H1 (cell line): Measurements from ENCODE around the gene PTPN3. TPM values are rescaled to one million over a fixed set of nuclear protein-coding genes. Genes with fewer than 3 reads are reported as not detected.

ENCODE experiments used
- CTCF ChIA-PET: fragments of 300-600 bp; sonication (Branson Sonifier 250); formaldehyde crosslinking; loops from one replicate; lab custom pipeline; 2021; ENCODE audit not compliant: partially characterized antibody; lab: Charles Lee
- POLR2A ChIA-PET: fragments of 300-600 bp; sonication (Branson Sonifier 250); formaldehyde crosslinking; loops from one replicate; lab custom pipeline; 2021; ENCODE audit warnings: inconsistent platforms; ENCODE audit not compliant: partially characterized antibody; lab: Charles Lee
- DNase-seq, 2 experiments: peaks; one replicate each; pipeline versions ENCODE4 v3.0.0 to v3.0.0-alpha.2; 2010 to 2022; ENCODE audit warnings: low spot score in 2 of 2, low read depth in 1 of 2, mixed read lengths in 1 of 2
- FAIRE-seq: peaks from 2 replicates; lab custom pipeline; 2011; peaks lifted over from hg19 to GRCh38; lab: Jason Lieb, UNC
- H2AFZ ChIP-seq: 2 replicates; pipeline ENCODE4 v1.8.1; 2012; ENCODE audit warnings: low read length, inconsistent platforms
- H2AK5ac ChIP-seq: 2 replicates; pipeline ENCODE4 v1.6.1; 2013; ENCODE audit warnings: low read depth, low read length
- H2BK120ac ChIP-seq: replicated peaks from 2 replicates; pipeline ENCODE3; 2013; ENCODE audit warnings: low read depth, low read length, inconsistent platforms
- H2BK12ac ChIP-seq: 2 replicates; pipeline ENCODE4 v1.6.1; 2013; ENCODE audit warnings: low read depth, low read length
- H2BK15ac ChIP-seq: 2 replicates; pipeline ENCODE4 v1.6.1; 2013; ENCODE audit warnings: low read length
- H2BK20ac ChIP-seq: 2 replicates; pipeline ENCODE4 v1.6.1; 2013; ENCODE audit warnings: low read length
- H2BK5ac ChIP-seq: 2 replicates; pipeline ENCODE4 v1.6.1; 2013; ENCODE audit warnings: low read depth, low read length
- H3K14ac ChIP-seq: 2 replicates; pipeline ENCODE4 v1.6.1; 2013; ENCODE audit warnings: inconsistent platforms; ENCODE audit not compliant: insufficient read length
- H3K18ac ChIP-seq: 2 replicates; pipeline ENCODE4 v1.6.1; 2013; ENCODE audit warnings: low read length; ENCODE audit errors: extremely low read depth
- H3K23ac ChIP-seq: 2 replicates; pipeline ENCODE4 v1.6.1; 2013; ENCODE audit warnings: inconsistent platforms; ENCODE audit not compliant: insufficient read length
- H3K23me2 ChIP-seq: 2 replicates; pipeline ENCODE4 v1.6.1; 2013; ENCODE audit warnings: low read depth, low read length
- H3K27ac ChIP-seq: 2 replicates; pipeline ENCODE4 v1.6.1; 2011; ENCODE audit warnings: low read depth, low read length, inconsistent platforms
- H3K27me3 ChIP-seq, 4 experiments: replicated peaks in 1 of 4; 1 replicate in 1 of 4; 2 replicates in 3 of 4; pipeline versions ENCODE4 v1.6.1 to v1.8.1; 2011 to 2013; ENCODE audit warnings: low read length in 3 of 4, mild to moderate bottlenecking in 3 of 4, inconsistent platforms in 2 of 4, mixed read lengths in 2 of 4, moderate library complexity in 1 of 4; ENCODE audit not compliant: control insufficient read depth in 3 of 4, insufficient read depth in 3 of 4; ENCODE audit errors: extremely low read depth in 1 of 4
- H3K36me3 ChIP-seq, 4 experiments: 2 replicates each; pipeline versions ENCODE4 v1.6.1 to v1.8.1; 2011 to 2013; ENCODE audit warnings: mild to moderate bottlenecking in 4 of 4, low read length in 3 of 4, moderate library complexity in 2 of 4, control low read depth in 1 of 4, inconsistent platforms in 1 of 4; ENCODE audit not compliant: insufficient read depth in 4 of 4, control insufficient read depth in 2 of 4
- H3K4ac ChIP-seq: replicated peaks from 2 replicates; pipeline ENCODE3; 2013; ENCODE audit warnings: low read length, low read depth, mixed read lengths, inconsistent platforms; ENCODE audit not compliant: insufficient read length
- H3K4me1 ChIP-seq, 4 experiments: replicated peaks in 1 of 4; 1 replicate in 1 of 4; 2 replicates in 3 of 4; pipeline versions ENCODE4 v1.6.1 to v1.8.1; 2011 to 2013; ENCODE audit warnings: low read length in 3 of 4, inconsistent platforms in 2 of 4, mixed read lengths in 1 of 4; ENCODE audit not compliant: insufficient read depth in 4 of 4, control insufficient read depth in 3 of 4
- H3K4me2 ChIP-seq, 2 experiments: 2 replicates each; pipeline versions ENCODE4 v1.6.1 to v1.8.1; 2011 to 2013; ENCODE audit warnings: low read depth in 2 of 2, low read length in 2 of 2, control low read depth in 1 of 2, inconsistent platforms in 1 of 2, mild to moderate bottlenecking in 1 of 2; ENCODE audit not compliant: insufficient read depth in 1 of 2
- H3K4me3 ChIP-seq, 4 experiments: fragments of 200-600, 300-600 bp in 1 of 4; sonication (generic), shearing (Covaris generic), sonication (Bioruptor Twin) in 1 of 4; 2 replicates each; pipeline versions ENCODE4 v1.5.1 to v1.8.1; 2011 to 2016; ENCODE audit warnings: low read length in 4 of 4, low read depth in 3 of 4, control low read depth in 2 of 4, inconsistent platforms in 2 of 4, mild to moderate bottlenecking in 2 of 4, mixed read lengths in 1 of 4, moderate library complexity in 1 of 4; ENCODE audit not compliant: insufficient read depth in 2 of 4; ENCODE audit errors: extremely low read depth in 1 of 4
- H3K56ac ChIP-seq: replicated peaks from 2 replicates; pipeline ENCODE3; 2013; ENCODE audit warnings: low read depth, mild to moderate bottlenecking, mixed read lengths, low read length, inconsistent platforms; ENCODE audit not compliant: insufficient read length
- H3K79me1 ChIP-seq: 2 replicates; pipeline ENCODE4 v1.6.1; 2013; ENCODE audit warnings: low read depth, low read length, control low read depth
- H3K79me2 ChIP-seq, 2 experiments: 2 replicates each; pipeline versions ENCODE4 v1.6.1 to v1.8.1; 2012 to 2013; ENCODE audit warnings: low read length in 2 of 2, mild to moderate bottlenecking in 2 of 2, inconsistent platforms in 1 of 2; ENCODE audit not compliant: insufficient read depth in 2 of 2, control insufficient read depth in 1 of 2
- H3K9ac ChIP-seq, 4 experiments: replicated peaks in 1 of 4; 1 replicate in 1 of 4; 2 replicates in 3 of 4; pipeline versions ENCODE4 v1.6.1 to v1.8.1; 2011 to 2013; ENCODE audit warnings: low read depth in 3 of 4, low read length in 3 of 4, control low read depth in 2 of 4, mild to moderate bottlenecking in 2 of 4, moderate library complexity in 2 of 4, inconsistent platforms in 1 of 4; ENCODE audit errors: extremely low read depth in 1 of 4
- H3K9me3 ChIP-seq, 2 experiments: 2 replicates each; pipeline versions ENCODE4 v1.6.1 to v1.8.1; 2012 to 2013; ENCODE audit warnings: mild to moderate bottlenecking in 2 of 2, moderate library complexity in 2 of 2, control low read depth in 1 of 2, inconsistent platforms in 1 of 2, low read depth in 1 of 2, low read length in 1 of 2, mixed read lengths in 1 of 2; ENCODE audit not compliant: insufficient read depth in 2 of 2
- H4K20me1 ChIP-seq, 2 experiments: replicated peaks in 1 of 2; 2 replicates each; pipeline versions ENCODE3 to v1.8.1; 2011 to 2013; ENCODE audit warnings: inconsistent platforms in 2 of 2, low read length in 2 of 2, mild to moderate bottlenecking in 1 of 2; ENCODE audit not compliant: insufficient read depth in 2 of 2, control insufficient read depth in 1 of 2
- H4K5ac ChIP-seq: 2 replicates; pipeline ENCODE4 v1.6.1; 2013; ENCODE audit warnings: low read length, low read depth, mixed read lengths, inconsistent platforms; ENCODE audit not compliant: insufficient read length
- H4K8ac ChIP-seq: 2 replicates; pipeline ENCODE4 v1.8.0; 2013; ENCODE audit warnings: mild to moderate bottlenecking, moderate library complexity, low read length, inconsistent platforms; ENCODE audit not compliant: insufficient read depth; ENCODE audit errors: extremely low read depth
- H4K91ac ChIP-seq: replicated peaks from 2 replicates; pipeline ENCODE3; 2013; ENCODE audit warnings: low read length, mixed read lengths, inconsistent platforms; ENCODE audit not compliant: insufficient read length
- CEBPB ChIP-seq: IDR thresholded peaks from 2 replicates; pipeline ENCODE4 v1.6.1; 2012; ENCODE audit warnings: low read depth, low read length
- FOSL1 ChIP-seq: IDR thresholded peaks from 2 replicates; pipeline ENCODE4 v1.6.1; 2011; ENCODE audit warnings: mild to moderate bottlenecking, low read depth, low read length, moderate library complexity; ENCODE audit not compliant: insufficient read depth
- KDM1A ChIP-seq: fragments of 200-600, 300-600 bp; sonication (generic); IDR thresholded peaks from 2 replicates; pipeline ENCODE4 v1.7.1; 2016; ENCODE audit warnings: mild to moderate bottlenecking, low read length, borderline replicate concordance
- KDM4A ChIP-seq: IDR thresholded peaks from one replicate; pipeline ENCODE4 v1.7.1; 2012; ENCODE audit warnings: low read depth, mild to moderate bottlenecking, moderate library complexity, low read length, inconsistent platforms; ENCODE audit not compliant: severe bottlenecking
- PHF8 ChIP-seq: fragments of 200-600 bp; sonication (generic); conservative IDR thresholded peaks from 2 replicates; pipeline ENCODE4 v1.7.1; 2012; ENCODE audit warnings: low read depth, mild to moderate bottlenecking, inconsistent platforms, low read length, moderate library complexity
- RBBP5 ChIP-seq: IDR thresholded peaks from 2 replicates; pipeline ENCODE4 v1.7.1; 2012; ENCODE audit warnings: low read depth, mild to moderate bottlenecking, inconsistent platforms, low read length, moderate library complexity, borderline replicate concordance
- RNF2 ChIP-seq: fragments of 200-900, 300-1000 bp; sonication (generic); IDR thresholded peaks from 2 replicates; pipeline ENCODE4 v1.7.1; 2016; ENCODE audit warnings: borderline replicate concordance, low read depth, mild to moderate bottlenecking, antibody characterized with exemption, low read length; ENCODE audit not compliant: poor library complexity, severe bottlenecking; ENCODE audit errors: missing control alignments
- RXRA ChIP-seq: IDR thresholded peaks from 2 replicates; pipeline ENCODE4 v1.6.1; 2011; ENCODE audit warnings: low read depth, mild to moderate bottlenecking, low read length, moderate library complexity; ENCODE audit not compliant: insufficient read depth
- SAP30 ChIP-seq: fragments of 300-600 bp; sonication (generic); IDR thresholded peaks from 2 replicates; pipeline ENCODE4 v1.7.1; 2012; ENCODE audit warnings: low read length, moderate library complexity, mild to moderate bottlenecking, inconsistent platforms; ENCODE audit not compliant: insufficient read depth, insufficient replicate concordance
- TBP ChIP-seq: IDR thresholded peaks from 2 replicates; pipeline ENCODE4 v1.6.1; 2011; ENCODE audit warnings: low read depth, low read length, improper control_type of control experiment
- TEAD4 ChIP-seq: IDR thresholded peaks from 2 replicates; pipeline ENCODE4 v1.6.1; 2012; ENCODE audit warnings: low read depth, low read length, inconsistent platforms, mixed read lengths
- USF2 ChIP-seq: IDR thresholded peaks from 2 replicates; pipeline ENCODE4 v1.6.1; 2011; ENCODE audit warnings: low read length, improper control_type of control experiment
- WGBS, 2 experiments: shearing (Covaris generic) in 1 of 2; methylation state at CpG; one replicate each; pipeline versions ENCODE4 v1.1.6 to v1.1.7; 2013 to 2015; ENCODE audit warnings: low lambda C conversion rate in 2 of 2, mixed read lengths in 2 of 2, inconsistent platforms in 1 of 2, low coverage in 1 of 2, missing lambda C conversion rate in 1 of 2; ENCODE audit not compliant: insufficient replicate concordance in 2 of 2, insufficient coverage in 1 of 2, insufficient read length in 1 of 2; ENCODE audit errors: extremely low coverage in 1 of 2, missing lambda C conversion rate in 1 of 2; 5-methylcytosine and 5-hydroxymethylcytosine counted together
- polyA plus RNA-seq, 7 experiments: library from polyadenylated mRNA; depleted of rRNA in 3 of 7; stranded (reverse) in 5 of 7; unstranded in 2 of 7; fragments of >200 nt in 5 of 7; fragments of 200-250 nt in 2 of 7; gene quantifications; 1 replicate in 5 of 7; 2 replicates in 1 of 7; 4 replicates in 1 of 7; pipeline versions ENCODE4 v1.2.1 to v1.2.3, GENCODE V29; 2011 to 2013; ENCODE audit warnings: missing spikeins in 2 of 7, mixed read lengths in 2 of 7
- total RNA-seq: library from RNA; stranded (reverse); fragmentation: NEBNext Ultra II Directional; extraction: Animal tissue kit (Norgen Biotek cat#: 25700); gene quantifications from 2 replicates; pipeline ENCODE4 v1.2.1, GENCODE V29; 2021

PTPN3 gene
- total and polyA plus RNA-seq, 2 of the 8 experiments (the other 6 are each of a cell fraction or from before 2014, with no cell fraction given) = 2.9 to 3.7 TPM

GRCh38 chr9:109346904-109347303 is 151.2 kb downstream of the PTPN3 start:
- POLR2A ChIA-PET = no interaction called here
- H4K5ac ChIP-seq = no peak overlapping the region
- no peak overlapping the region for H2BK20ac ChIP-seq
- H3K79me1 ChIP-seq = no peaks in the 10 kb centered on the region
- no peak overlapping the region for H2BK12ac ChIP-seq
- CTCF ChIA-PET = interaction anchor here (1.4 to 5.1 kb wide), 9 partner anchors 9 to 163 kb away, joined by 3 to 31 read pairs (median 8); no protein-coding TSS in a partner anchor
- no peak overlapping the region for H3K14ac ChIP-seq
- H2BK120ac ChIP-seq = no peak overlapping the region
- H3K79me2 ChIP-seq = no peaks in the 10 kb centered on the region
- no peak overlapping the region for H3K27ac ChIP-seq
- no peak overlapping the region for H3K56ac ChIP-seq
- no peak overlapping the region for H3K23ac ChIP-seq
- no peaks in the 10 kb centered on the region for H3K23me2 ChIP-seq
- H3K4me1 ChIP-seq = peaks cover 6 to 9% (median 7%) of the 10 kb centered on the region in 4 experiments; a peak in 5 of 7 replicates
- no peaks in the 10 kb centered on the region for H3K36me3 ChIP-seq
- no peaks in the 10 kb centered on the region for H4K20me1 ChIP-seq
- H3K9me3 ChIP-seq = no peaks in the 10 kb centered on the region
- H4K8ac ChIP-seq = no peak overlapping the region
- H2AFZ ChIP-seq = no peak overlapping the region
- H2AK5ac ChIP-seq = no peak overlapping the region
- H3K18ac ChIP-seq = no peak overlapping the region
- no peak overlapping the region for H3K4me3 ChIP-seq
- 75% methylated on average over 3 of the region's 3 CpGs; no CpG with 5 or more reads in 1 of the 2 experiments for WGBS, 2 experiments
- H2BK5ac ChIP-seq = no peak overlapping the region
- no peak overlapping the region for H3K9ac ChIP-seq
- DNase-seq (no peak), FAIRE-seq (no peak)
- H3K27me3 ChIP-seq = no peaks in the 10 kb centered on the region
- H3K4ac ChIP-seq = no peak overlapping the region
- H3K4me2 ChIP-seq = no peak overlapping the region
- no peak overlapping the region for H4K91ac ChIP-seq
- H2BK15ac ChIP-seq = no peak overlapping the region
- no peak for TF ChIP-seq CEBPB
- TF ChIP-seq PHF8 = no peak
- TF ChIP-seq KDM1A = no peak
- TF ChIP-seq RBBP5 = no peak
- no peak for TF ChIP-seq RNF2
- TF ChIP-seq FOSL1 = no peak
- no peak for TF ChIP-seq TBP
- no peak for TF ChIP-seq SAP30
- no peak for TF ChIP-seq KDM4A
- TF ChIP-seq TEAD4 = no peak
- TF ChIP-seq USF2 = no peak
- TF ChIP-seq RXRA = no peak
